Common myeloid progenitor, CD34-positive (primary cell): ENCODE data around the gene BEGAIN.

Source experiments
- CTCF ChIA-PET: fragments of 350-600 bp; sonication (Branson Sonifier 250); formaldehyde crosslinking; loops from one replicate; lab custom pipeline; 2021; ENCODE audit warnings: antibody characterized with exemption; lab: Charles Lee
- POLR2A ChIA-PET: fragments of 350-600 bp; sonication (Branson Sonifier 250); formaldehyde crosslinking; loops from one replicate; lab custom pipeline; 2021; ENCODE audit warnings: antibody characterized with exemption; lab: Charles Lee
- DNase-seq, 3 donors: peaks; one replicate each; pipeline versions ENCODE4 v3.0.0 to v3.0.0-alpha.2; 2013
- H3K27ac ChIP-seq, 2 experiments: 1 replicate in 1 of 2; 2 replicates in 1 of 2; pipeline ENCODE4 v1.7.0; 2013; ENCODE audit warnings: inconsistent platforms in 2 of 2, low read length in 2 of 2, mild to moderate bottlenecking in 2 of 2, low read depth in 1 of 2, moderate library complexity in 1 of 2; ENCODE audit not compliant: severe bottlenecking in 2 of 2, insufficient read depth in 1 of 2, poor library complexity in 1 of 2
- H3K27me3 ChIP-seq, 5 experiments: replicated peaks in 2 of 5; 1 replicate in 3 of 5; 2 replicates in 2 of 5; pipeline versions ENCODE4 v1.6.1 to v1.7.0; 2013; ENCODE audit warnings: low read length in 4 of 5, mild to moderate bottlenecking in 2 of 5, moderate library complexity in 2 of 5, inconsistent platforms in 1 of 5; ENCODE audit not compliant: insufficient read depth in 5 of 5, control insufficient read depth in 4 of 5
- H3K36me3 ChIP-seq, 4 experiments: 1 replicate in 2 of 4; 2 replicates in 2 of 4; pipeline versions ENCODE4 v1.6.1 to v1.7.0; 2013; ENCODE audit warnings: low read length in 3 of 4, control low read depth in 1 of 4, mild to moderate bottlenecking in 1 of 4; ENCODE audit not compliant: control insufficient read depth in 4 of 4, insufficient read depth in 4 of 4
- H3K4me1 ChIP-seq, 4 experiments: 1 replicate in 3 of 4; 2 replicates in 1 of 4; pipeline versions ENCODE4 v1.6.1 to v1.7.1; 2013; ENCODE audit warnings: low read length in 3 of 4, mild to moderate bottlenecking in 3 of 4, control low read depth in 1 of 4, inconsistent platforms in 1 of 4, moderate library complexity in 1 of 4; ENCODE audit not compliant: control insufficient read depth in 4 of 4, insufficient read depth in 4 of 4; ENCODE audit errors: control extremely low read depth in 1 of 4
- H3K4me3 ChIP-seq, 7 experiments: 1 replicate in 4 of 7; 2 replicates in 3 of 7; pipeline versions ENCODE4 v1.5.1 to v1.7.0; 2013; ENCODE audit warnings: mild to moderate bottlenecking in 7 of 7, low read length in 6 of 7, moderate library complexity in 6 of 7, inconsistent platforms in 2 of 7, low read depth in 2 of 7, control low read depth in 1 of 7; ENCODE audit not compliant: insufficient read depth in 4 of 7, control insufficient read depth in 1 of 7; ENCODE audit errors: extremely low read depth in 1 of 7
- H3K9me3 ChIP-seq, 5 experiments: 1 replicate in 4 of 5; 2 replicates in 1 of 5; pipeline versions ENCODE4 v1.6.1 to v1.7.1; 2013; ENCODE audit warnings: low read length in 4 of 5, mild to moderate bottlenecking in 2 of 5, inconsistent platforms in 1 of 5, low read depth in 1 of 5, moderate library complexity in 1 of 5; ENCODE audit not compliant: control insufficient read depth in 4 of 5, insufficient read depth in 2 of 5; ENCODE audit errors: control extremely low read depth in 1 of 5
- WGBS: methylation state at CpG from one replicate; pipeline ENCODE4 v1.1.5; 2013; ENCODE audit not compliant: insufficient coverage; 5-methylcytosine and 5-hydroxymethylcytosine counted together

Gene BEGAIN

DNA sequence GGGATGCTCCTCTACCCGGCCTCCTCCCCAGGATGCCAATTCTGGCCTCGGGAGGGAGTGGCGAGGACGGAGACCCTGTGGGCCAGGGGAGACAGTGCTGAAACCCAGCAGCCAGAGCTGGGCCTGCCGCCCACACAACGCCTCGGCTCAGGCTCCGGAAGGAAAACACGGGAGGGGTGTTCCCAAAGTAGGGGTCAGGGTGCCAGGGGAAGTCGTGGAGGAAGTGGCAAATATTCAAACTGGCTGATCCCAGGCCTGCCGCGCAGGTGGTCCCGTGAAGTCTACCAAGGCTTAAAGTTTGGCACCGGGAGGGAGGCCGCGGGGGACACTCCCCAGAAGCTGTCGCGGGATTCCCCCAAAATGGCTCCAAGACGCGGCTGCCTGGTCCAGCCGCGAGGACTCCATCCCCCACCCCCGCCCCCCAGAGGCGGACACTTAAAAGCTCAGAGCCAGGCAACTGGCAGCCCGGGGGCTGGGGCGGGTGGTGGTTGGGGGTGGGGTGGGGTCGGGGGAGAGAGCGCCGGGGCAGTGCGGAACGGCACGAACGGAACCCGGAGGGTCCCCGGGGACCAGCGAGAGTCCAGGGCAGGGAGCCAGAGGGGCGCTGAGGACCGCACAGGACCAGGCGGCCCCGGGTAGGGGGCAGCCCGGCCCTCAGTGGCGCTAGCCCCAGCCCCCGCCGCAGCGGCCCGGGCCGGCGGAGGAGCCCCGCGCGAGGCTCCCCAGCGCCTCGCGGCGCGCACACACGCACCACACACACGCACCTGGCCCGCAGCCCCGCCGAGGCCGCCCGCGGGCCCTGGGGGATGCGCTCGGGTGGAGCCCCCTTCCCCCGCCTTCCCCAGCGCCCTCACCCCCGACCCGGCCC is 20.0 kb downstream of the BEGAIN start:
- WGBS: 0% methylated on average over 48 of the region's 70 CpGs
- Histone ChIP-seq H3K4me1 (peaks cover 0 to 26% (median 21%) of the 10 kb centered on the region in 4 experiments), H3K36me3 (no peaks in the 10 kb centered on the region), H3K27ac (no peak overlapping the region), H3K9me3 (no peaks in the 10 kb centered on the region), H3K27me3 (peaks cover 0 to 62% (median 25%) of the 10 kb centered on the region in 5 experiments), H3K4me3 (peak overlapping the region in 6 of 7 experiments; percentile 15 to 66 (median 50))
- peak in 2 of 3 donors; percentile 44 to 55 for DNase-seq
- CTCF ChIA-PET: no interaction called here
- POLR2A ChIA-PET: no interaction called here

DNA sequence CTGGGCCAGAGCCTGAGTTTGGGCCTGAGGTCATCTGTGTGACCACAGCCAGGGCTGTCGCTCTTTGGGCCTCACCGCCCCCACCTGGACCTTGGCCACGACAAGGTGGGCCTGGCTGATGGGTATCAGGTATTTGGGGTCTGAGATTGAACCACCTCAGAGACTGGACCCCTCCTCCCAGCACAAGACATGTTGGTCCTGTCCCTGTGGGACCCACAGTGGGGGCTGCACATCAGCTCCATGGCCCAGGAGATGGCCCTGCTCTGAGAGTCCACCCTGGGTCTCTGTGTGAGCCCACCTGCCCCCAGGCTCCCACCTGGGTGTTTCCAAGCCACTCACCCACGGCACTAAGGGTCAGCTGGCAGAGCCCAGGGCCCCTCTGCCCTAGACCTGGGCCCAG is 20.6 kb downstream of the BEGAIN start:
- no peaks in the 10 kb centered on the region for H3K9me3 ChIP-seq
- peaks cover 0 to 26% (median 21%) of the 10 kb centered on the region in 4 experiments for H3K4me1 ChIP-seq
- H3K27ac ChIP-seq: no peak overlapping the region
- no peaks in the 10 kb centered on the region for H3K36me3 ChIP-seq
- 85% methylated on average over 4 of the region's 4 CpGs for WGBS
- CTCF ChIA-PET: no interaction called here
- DNase-seq: no peak
- peak overlapping the region in 2 of 7 experiments; percentile 36 to 66 for H3K4me3 ChIP-seq
- peaks cover 0 to 56% (median 25%) of the 10 kb centered on the region in 5 experiments for H3K27me3 ChIP-seq
- POLR2A ChIA-PET: no interaction called here

DNA sequence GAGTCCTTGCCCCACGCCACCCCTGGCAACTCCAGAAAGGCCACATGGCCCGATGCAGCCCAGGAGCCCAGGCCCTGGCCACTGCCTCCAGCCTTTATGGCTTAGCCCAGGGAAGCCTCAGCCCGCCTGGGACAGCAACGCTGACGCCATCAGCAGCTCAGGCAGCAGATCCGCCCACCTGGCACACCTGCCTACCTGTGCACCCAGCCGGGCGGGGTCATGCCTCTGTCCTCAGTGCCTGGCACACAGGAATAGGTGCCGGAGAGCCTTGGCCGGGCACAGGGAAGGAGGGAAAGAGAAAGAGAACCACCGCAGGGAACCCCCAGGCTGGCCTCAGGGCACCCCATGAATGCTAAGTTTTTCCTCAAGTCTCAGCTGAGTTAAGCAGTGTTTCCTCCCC is 21.1 kb downstream of the BEGAIN start:
- peaks cover 0 to 26% (median 21%) of the 10 kb centered on the region in 4 experiments for H3K4me1 ChIP-seq
- no peaks in the 10 kb centered on the region for H3K36me3 ChIP-seq
- DNase-seq: no peak
- CTCF ChIA-PET: no interaction called here
- peaks cover 0 to 51% (median 24%) of the 10 kb centered on the region in 5 experiments for H3K27me3 ChIP-seq
- no peaks in the 10 kb centered on the region for H3K9me3 ChIP-seq
- H3K27ac ChIP-seq: no peak overlapping the region
- H3K4me3 ChIP-seq: no peak overlapping the region
- POLR2A ChIA-PET: no interaction called here
- WGBS: 94% methylated on average over 10 of the region's 11 CpGs

DNA sequence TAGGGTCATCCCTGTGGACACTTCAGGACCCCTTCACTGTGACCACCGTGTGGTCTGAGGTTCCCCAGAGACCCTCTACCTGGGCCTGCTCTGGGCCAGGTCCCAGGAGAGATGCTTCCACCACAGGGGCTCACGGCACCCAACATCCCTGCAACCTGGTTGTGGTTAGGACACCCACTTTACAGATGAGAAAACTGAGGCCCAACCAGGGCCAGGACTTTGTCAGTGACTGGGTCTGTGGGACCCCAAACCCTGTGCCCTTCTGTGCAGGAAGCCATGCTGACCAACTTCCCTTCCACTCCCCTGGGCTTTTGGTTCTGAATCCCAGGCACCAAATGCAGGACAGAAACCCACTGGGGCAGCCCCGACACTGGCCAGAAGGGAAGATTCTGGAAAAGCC is 21.6 kb downstream of the BEGAIN start:
- CTCF ChIA-PET: no interaction called here
- no peak for DNase-seq

DNA sequence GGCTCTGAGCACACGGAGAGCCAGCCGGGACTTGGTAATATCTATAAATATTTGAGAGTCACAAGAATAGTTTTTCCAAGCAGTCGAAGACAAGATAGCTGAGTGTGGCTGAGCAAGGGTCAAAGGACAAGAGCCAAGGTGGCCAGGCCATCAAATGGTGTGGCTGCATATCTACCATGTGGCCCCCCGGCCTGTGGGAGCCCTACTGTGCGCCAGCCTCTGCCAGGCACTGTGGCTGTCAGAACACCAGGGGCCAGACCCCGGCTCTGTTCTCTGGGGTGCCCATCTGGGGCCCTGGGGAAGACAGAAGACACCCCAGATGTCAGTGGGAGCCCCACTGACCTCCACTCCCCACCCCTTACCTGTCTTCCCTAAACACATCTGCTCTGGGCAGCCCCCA is 22.7 kb downstream of the BEGAIN start:
- H3K4me1 ChIP-seq: peaks cover 0 to 26% (median 21%) of the 10 kb centered on the region in 4 experiments
- 100% methylated on average over 4 of the region's 6 CpGs for WGBS
- ChIA-PET POLR2A (no interaction called here), CTCF (interaction anchor here (0.9 kb wide), 1 partner anchor 45 kb away, joined by 3 read pairs; no protein-coding TSS in a partner anchor)
- H3K27ac ChIP-seq: no peak overlapping the region
- no peak for DNase-seq
- H3K27me3 ChIP-seq: peaks cover 0 to 35% (median 13%) of the 10 kb centered on the region in 5 experiments
- H3K36me3 ChIP-seq: no peaks in the 10 kb centered on the region
- H3K9me3 ChIP-seq: no peaks in the 10 kb centered on the region
- H3K4me3 ChIP-seq: no peak overlapping the region

More for the DNA sequence above, 21.6 kb downstream of the BEGAIN start:
- Histone ChIP-seq H3K9me3 (no peaks in the 10 kb centered on the region), H3K27ac (no peak overlapping the region), H3K4me3 (no peak overlapping the region), H3K27me3 (peaks cover 0 to 46% (median 23%) of the 10 kb centered on the region in 5 experiments), H3K4me1 (peaks cover 0 to 26% (median 21%) of the 10 kb centered on the region in 4 experiments), H3K36me3 (no peaks in the 10 kb centered on the region)
- 100% methylated on average over 2 of the region's 3 CpGs for WGBS
- POLR2A ChIA-PET: no interaction called here

DNA sequence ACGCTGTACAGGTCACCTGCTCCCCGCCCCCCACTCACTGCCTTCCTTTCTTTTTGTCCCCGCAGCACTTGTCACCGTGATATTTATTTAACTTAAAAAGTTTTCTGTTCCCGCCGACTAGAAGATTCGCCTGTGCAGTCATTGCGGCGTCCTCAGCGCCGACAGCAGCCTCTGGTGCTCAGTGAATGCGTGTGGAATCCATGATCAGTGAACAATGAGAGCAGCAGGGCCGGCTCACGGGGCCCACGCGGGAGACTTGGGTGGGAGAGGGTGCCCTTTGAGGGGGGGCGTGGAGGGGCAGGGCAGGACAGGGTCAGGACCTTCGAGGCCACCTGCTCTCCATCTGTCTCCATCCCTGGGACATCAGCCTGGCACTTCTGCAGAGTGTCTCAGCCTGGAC is 24.5 kb downstream of the BEGAIN start:
- Histone ChIP-seq H3K4me3 (no peak overlapping the region), H3K27me3 (peaks cover 0 to 17% (median 9%) of the 10 kb centered on the region in 5 experiments), H3K9me3 (no peaks in the 10 kb centered on the region), H3K36me3 (no peaks in the 10 kb centered on the region), H3K27ac (no peak overlapping the region), H3K4me1 (peaks cover 0 to 11% (median 8%) of the 10 kb centered on the region in 4 experiments)
- DNase-seq: no peak
- ChIA-PET POLR2A (no interaction called here), CTCF (no interaction called here)
- 99% methylated on average over 18 of the region's 18 CpGs for WGBS

DNA sequence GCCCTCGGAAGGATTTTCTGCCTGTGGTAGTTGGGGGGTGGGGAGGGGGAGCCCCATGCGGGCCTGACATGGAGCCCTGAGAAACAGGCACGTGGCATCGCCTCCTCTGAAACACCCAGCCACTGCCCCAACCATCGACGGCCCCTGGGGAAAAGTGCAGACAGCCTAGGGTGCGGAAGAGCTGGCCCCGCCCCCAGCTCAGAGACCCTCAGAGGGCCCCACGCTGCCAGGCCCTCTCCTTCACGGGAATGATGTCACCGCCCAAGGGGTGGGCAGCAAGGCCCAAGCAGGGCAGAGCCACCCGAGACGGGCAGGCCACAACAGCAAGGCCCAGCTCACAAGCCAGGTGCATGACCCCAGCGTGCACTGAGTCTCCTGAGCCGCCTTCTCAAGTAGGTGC is 26.2 kb downstream of the BEGAIN start:
- no peaks in the 10 kb centered on the region for H3K36me3 ChIP-seq
- H3K9me3 ChIP-seq: no peaks in the 10 kb centered on the region
- no peaks in the 10 kb centered on the region for H3K4me1 ChIP-seq
- H3K27me3 ChIP-seq: peaks cover 0 to 9% (median 0%) of the 10 kb centered on the region in 5 experiments
- 97% methylated on average over 14 of the region's 15 CpGs for WGBS
- ChIA-PET CTCF (no interaction called here), POLR2A (interaction anchor here (0.7 kb wide), 1 partner anchor 16 kb away, joined by 3 read pairs; no protein-coding TSS in a partner anchor)
- H3K4me3 ChIP-seq: no peak overlapping the region
- no peak for DNase-seq
- no peak overlapping the region for H3K27ac ChIP-seq
